Loucy (cell line): ENCODE data around the gene RNF2.

Experiments used
- CTCF ChIP-seq: fragments of 200-600 bp; sonication (generic); conservative IDR thresholded peaks from 2 replicates; pipeline ENCODE4 v1.5.1; 2014; ENCODE audit warnings: mild to moderate bottlenecking, antibody characterized with exemption, low read length
- EZH2phosphoT487 ChIP-seq: fragments of 200-600 bp; IDR thresholded peaks from 2 replicates; pipeline ENCODE4 v1.6.1; 2018; ENCODE audit warnings: antibody characterized with exemption, mild to moderate bottlenecking, moderate library complexity, borderline replicate concordance

GRCh38 chr1:185104083-185104482, 58.7 kb downstream of the RNF2 start:
- TF ChIP-seq CTCF = no peak
- no peak for TF ChIP-seq EZH2phosphoT487
